ENCODE measurements around the gene SHMT2.

SHMT2 gene

GRCh38 chr12:57240066-57240921 is 10.8 kb downstream of the SHMT2 start:
- peak overlapping the region; percentile 61 for H3K4me3 ChIP-seq (ENCODE audit: low read depth, low read length)
- DNase-seq (ENCODE audit: low read depth), result no peak
- TF ChIP-seq CTCF (IDR thresholded peaks at IDR 0.05; ENCODE audit: low read depth, low read length, missing control alignments), result peak; percentile 7

GRCh38 chr12:57240926-57241401 is 11.5 kb downstream of the SHMT2 start:
- TF ChIP-seq CTCF (IDR thresholded peaks at IDR 0.05; ENCODE audit: low read depth, low read length, missing control alignments), result no peak
- DNase-seq (ENCODE audit: low read depth), result no peak
- peak overlapping the region; percentile 61; the same call in 1 of the 2 replicates for H3K4me3 ChIP-seq (ENCODE audit: low read depth, low read length)

GRCh38 chr12:57241402-57242310 is 12.1 kb downstream of the SHMT2 start:
- no peak for DNase-seq (ENCODE audit: low read depth)
- H3K4me3 ChIP-seq (ENCODE audit: low read depth, low read length), result no peak overlapping the region
- no peak for TF ChIP-seq CTCF (IDR thresholded peaks at IDR 0.05; ENCODE audit: low read depth, low read length, missing control alignments)

GRCh38 chr12:57242329-57242690 is 12.8 kb downstream of the SHMT2 start:
- no peak for DNase-seq (ENCODE audit: low read depth)
- no peak overlapping the region for H3K4me3 ChIP-seq (ENCODE audit: low read depth, low read length)
- no peak for TF ChIP-seq CTCF (IDR thresholded peaks at IDR 0.05; ENCODE audit: low read depth, low read length, missing control alignments)

- DNase-seq (ENCODE audit: low read depth), result no peak
- peak; percentile 77 for TF ChIP-seq CTCF (IDR thresholded peaks at IDR 0.05; ENCODE audit: low read depth, low read length, missing control alignments)
- H3K4me3 ChIP-seq (ENCODE audit: low read depth, low read length), result peak overlapping the region; percentile 38
Measured at GRCh38 chr12:57242691-57243454, 13.4 kb downstream of the SHMT2 start.

GRCh38 chr12:57243521-57244311 is 14.2 kb downstream of the SHMT2 start:
- DNase-seq (ENCODE audit: low read depth), result no peak
- peak; percentile 73 for TF ChIP-seq CTCF (IDR thresholded peaks at IDR 0.05; ENCODE audit: low read depth, low read length, missing control alignments)
- peak overlapping the region; percentile 38 for H3K4me3 ChIP-seq (ENCODE audit: low read depth, low read length)

Measured in GM12864 (cell line).